Measurements from ENCODE around the gene MLKL.
"Not testable (repeated sequence)": the region's sequence is repeated elsewhere in the genome, so short reads cannot be mapped to it uniquely, and the experiment has no call there.

Gene MLKL

GRCh38 chr16:74731853-74732477 lies 31.3 kb upstream of the MLKL start:
- DNase-seq: no peak

- no peak for DNase-seq
Measured at GRCh38 chr16:74729783-74730683, 29.4 kb upstream of the MLKL start.

GRCh38 chr16:74727903-74728302 lies 27.2 kb upstream of the MLKL start:
- no peak for DNase-seq

GRCh38 chr16:74726716-74727115 lies 26.1 kb upstream of the MLKL start:
- no peak for DNase-seq

GRCh38 chr16:74725651-74726455 lies 25.2 kb upstream of the MLKL start:
- DNase-seq: no peak

- DNase-seq: no peak
Measured at GRCh38 chr16:74724820-74725549, 24.3 kb upstream of the MLKL start.

- no peak for DNase-seq
Measured at GRCh38 chr16:74723256-74723655, 22.6 kb upstream of the MLKL start.

GRCh38 chr16:74722156-74722555 lies 21.5 kb upstream of the MLKL start:
- not testable (repeated sequence) for DNase-seq

- no peak for DNase-seq
Measured at GRCh38 chr16:74721716-74722115, 21.1 kb upstream of the MLKL start.

GRCh38 chr16:74720579-74720978 lies 19.9 kb upstream of the MLKL start:
- no peak for DNase-seq

GRCh38 chr16:74718741-74719610 lies 18.3 kb upstream of the MLKL start:
- DNase-seq: no peak

GRCh38 chr16:74718140-74718539 lies 17.5 kb upstream of the MLKL start:
- DNase-seq: no peak

- DNase-seq: no peak
Measured at GRCh38 chr16:74717367-74717766, 16.7 kb upstream of the MLKL start.

- DNase-seq: no peak
Measured at GRCh38 chr16:74716355-74716754, 15.7 kb upstream of the MLKL start.

- no peak for DNase-seq
Measured at GRCh38 chr16:74713876-74714275, 13.2 kb upstream of the MLKL start.

- DNase-seq: no peak
Measured at GRCh38 chr16:74713325-74713724, 12.7 kb upstream of the MLKL start.

- no peak for DNase-seq
Measured at GRCh38 chr16:74711938-74712337, 11.3 kb upstream of the MLKL start.

GRCh38 chr16:74710401-74710800 lies 9.7 kb upstream of the MLKL start:
- DNase-seq: no peak

GRCh38 chr16:74709441-74709877 lies 8.8 kb upstream of the MLKL start:
- DNase-seq: peak; percentile 63

- no peak for DNase-seq
Measured at GRCh38 chr16:74700116-74700437, 585 bp downstream of the MLKL start.

- DNase-seq: no peak
Measured at GRCh38 chr16:74699666-74700065, 996 bp downstream of the MLKL start.

GRCh38 chr16:74698222-74698621 lies 2.4 kb downstream of the MLKL start:
- no peak for DNase-seq
